AG09309 (cell line): ENCODE measurements around the gene NINJ1.
A peak's percentile ranks its signal among the peaks of the same experiment; 100 is the strongest.

Source experiments
- DNase-seq: peaks from one replicate; pipeline ENCODE4 v3.0.0-alpha.2; 2010; ENCODE audit warnings: low read depth
- H3K4me3 ChIP-seq: 2 replicates; pipeline ENCODE4 v1.5.1; 2011; ENCODE audit warnings: mild to moderate bottlenecking, low read depth, low read length, moderate library complexity; ENCODE audit not compliant: control insufficient read depth
- TF ChIP-seq, protein P1 (sequence below): IDR thresholded peaks from 2 replicates; pipeline ENCODE4 v1.5.1; 2011; ENCODE audit warnings: mild to moderate bottlenecking, low read depth, low read length, inconsistent platforms; ENCODE audit not compliant: insufficient read depth, control insufficient read depth; ENCODE audit errors: missing control alignments

NINJ1 gene

DNA sequence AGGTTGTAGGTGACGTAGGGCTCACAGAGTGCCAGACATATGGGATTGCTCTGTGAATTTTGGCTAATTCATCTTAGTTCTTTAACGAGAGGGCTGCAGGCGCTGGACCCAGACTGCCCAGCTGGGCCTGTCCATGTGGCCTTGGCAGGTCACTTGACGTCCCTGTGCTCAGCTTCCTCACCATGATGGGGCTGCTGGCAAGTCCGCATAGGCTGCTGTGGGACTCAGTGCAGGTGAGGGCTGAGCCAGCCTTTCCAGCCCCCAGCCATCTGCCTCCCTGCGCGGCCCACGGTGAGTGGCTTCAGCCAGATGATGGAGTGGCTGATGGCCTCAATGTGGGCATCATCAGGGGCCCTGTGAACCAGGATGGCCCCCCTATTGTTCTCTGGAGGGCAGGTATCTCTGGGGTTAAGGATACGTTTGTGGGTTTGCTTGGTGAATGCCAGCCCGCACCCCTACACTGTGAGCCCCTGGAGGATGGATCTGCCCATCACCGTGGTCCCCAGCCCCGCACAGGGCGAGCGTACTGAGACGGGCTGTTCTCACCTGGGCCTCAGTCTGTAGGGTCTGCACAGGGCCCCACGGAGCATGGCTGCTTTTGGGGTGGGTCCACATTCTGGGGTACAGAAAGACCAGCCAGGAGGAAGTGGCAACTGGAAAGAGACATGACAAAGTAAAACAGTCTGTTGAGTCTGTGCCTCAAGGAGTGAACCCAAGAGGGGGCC lies 34.3 kb downstream of the NINJ1 start:
- H3K4me3 ChIP-seq, result no peak overlapping the region
- no peak for DNase-seq
- TF ChIP-seq, protein P1, sequence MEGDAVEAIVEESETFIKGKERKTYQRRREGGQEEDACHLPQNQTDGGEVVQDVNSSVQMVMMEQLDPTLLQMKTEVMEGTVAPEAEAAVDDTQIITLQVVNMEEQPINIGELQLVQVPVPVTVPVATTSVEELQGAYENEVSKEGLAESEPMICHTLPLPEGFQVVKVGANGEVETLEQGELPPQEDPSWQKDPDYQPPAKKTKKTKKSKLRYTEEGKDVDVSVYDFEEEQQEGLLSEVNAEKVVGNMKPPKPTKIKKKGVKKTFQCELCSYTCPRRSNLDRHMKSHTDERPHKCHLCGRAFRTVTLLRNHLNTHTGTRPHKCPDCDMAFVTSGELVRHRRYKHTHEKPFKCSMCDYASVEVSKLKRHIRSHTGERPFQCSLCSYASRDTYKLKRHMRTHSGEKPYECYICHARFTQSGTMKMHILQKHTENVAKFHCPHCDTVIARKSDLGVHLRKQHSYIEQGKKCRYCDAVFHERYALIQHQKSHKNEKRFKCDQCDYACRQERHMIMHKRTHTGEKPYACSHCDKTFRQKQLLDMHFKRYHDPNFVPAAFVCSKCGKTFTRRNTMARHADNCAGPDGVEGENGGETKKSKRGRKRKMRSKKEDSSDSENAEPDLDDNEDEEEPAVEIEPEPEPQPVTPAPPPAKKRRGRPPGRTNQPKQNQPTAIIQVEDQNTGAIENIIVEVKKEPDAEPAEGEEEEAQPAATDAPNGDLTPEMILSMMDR, result no peak

DNA sequence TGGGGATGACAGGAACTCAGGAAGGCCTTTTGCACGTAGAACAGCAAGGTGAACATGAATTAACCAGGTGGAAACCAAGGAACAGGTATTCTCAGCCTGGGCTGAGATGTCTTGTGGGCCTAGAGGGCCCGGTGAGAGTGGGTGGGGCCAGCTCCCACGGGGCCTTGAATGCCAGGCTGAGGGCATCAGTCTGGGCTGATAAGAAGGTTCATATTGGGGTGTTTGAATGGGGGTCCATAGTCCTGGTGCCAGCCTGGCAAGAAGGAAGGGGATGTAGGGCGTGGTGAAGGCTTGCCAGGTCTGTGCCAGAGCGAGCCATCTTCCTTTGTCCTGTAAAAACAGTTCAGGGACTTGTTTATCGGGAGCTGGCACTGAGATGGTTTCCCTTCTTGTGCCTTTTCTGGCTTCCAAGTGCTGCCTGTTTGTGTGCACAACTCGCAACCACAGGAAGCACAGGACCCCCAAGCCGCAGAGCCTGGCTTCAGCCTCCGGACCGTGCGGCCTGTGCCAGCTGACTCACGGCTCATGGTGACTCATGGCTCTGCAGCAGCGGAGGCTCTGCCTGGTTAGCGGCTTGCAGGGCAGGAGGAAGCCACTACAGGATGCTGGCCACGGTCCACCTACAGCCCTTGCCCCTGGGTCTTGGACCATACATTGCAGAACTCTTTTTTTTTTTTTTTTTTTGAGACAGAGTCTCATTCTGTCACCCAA lies 35.7 kb downstream of the NINJ1 start:
- TF ChIP-seq, protein P1, result no peak
- 0 out of 2 replicates have a peak overlapping the region, but pooled peaks have one; percentile 0 for H3K4me3 ChIP-seq
- peak; percentile 93 for DNase-seq

DNA sequence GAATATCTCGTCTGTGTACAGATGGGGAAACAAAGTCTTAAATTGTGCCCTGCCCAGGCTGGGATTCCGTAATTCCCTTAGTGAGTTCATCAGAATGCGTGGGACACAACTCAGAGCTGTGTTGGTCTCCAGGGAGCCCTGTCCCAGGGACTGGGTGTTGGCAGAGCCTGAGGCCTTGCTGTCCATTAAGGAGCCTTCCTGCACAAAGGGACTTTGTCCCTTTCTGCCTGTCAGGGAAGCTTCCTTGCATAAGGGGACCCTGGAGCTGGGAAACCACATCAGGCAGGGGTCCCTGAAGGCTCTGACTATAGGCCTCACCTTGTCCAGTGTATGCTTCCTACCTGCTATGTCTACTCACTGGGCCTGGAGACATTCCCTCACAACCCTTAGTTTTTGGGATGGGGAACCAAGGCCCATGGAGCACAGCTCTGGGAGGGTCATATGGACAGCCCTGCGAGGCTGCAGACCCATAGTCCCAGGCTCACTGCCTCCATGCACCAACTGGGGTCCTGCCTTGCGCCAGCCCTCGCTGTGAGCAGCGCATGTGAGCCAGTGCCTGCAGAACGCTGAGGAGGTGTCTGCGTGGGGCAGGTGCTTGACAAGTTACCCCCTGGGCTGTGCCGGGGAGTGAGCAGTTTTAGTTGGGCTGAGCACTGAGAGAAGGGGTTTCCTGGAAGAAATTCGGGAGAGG lies 36.4 kb downstream of the NINJ1 start:
- H3K4me3 ChIP-seq, result peak overlapping the region; percentile 79
- no peak for DNase-seq
- TF ChIP-seq, protein P1, result no peak

DNA sequence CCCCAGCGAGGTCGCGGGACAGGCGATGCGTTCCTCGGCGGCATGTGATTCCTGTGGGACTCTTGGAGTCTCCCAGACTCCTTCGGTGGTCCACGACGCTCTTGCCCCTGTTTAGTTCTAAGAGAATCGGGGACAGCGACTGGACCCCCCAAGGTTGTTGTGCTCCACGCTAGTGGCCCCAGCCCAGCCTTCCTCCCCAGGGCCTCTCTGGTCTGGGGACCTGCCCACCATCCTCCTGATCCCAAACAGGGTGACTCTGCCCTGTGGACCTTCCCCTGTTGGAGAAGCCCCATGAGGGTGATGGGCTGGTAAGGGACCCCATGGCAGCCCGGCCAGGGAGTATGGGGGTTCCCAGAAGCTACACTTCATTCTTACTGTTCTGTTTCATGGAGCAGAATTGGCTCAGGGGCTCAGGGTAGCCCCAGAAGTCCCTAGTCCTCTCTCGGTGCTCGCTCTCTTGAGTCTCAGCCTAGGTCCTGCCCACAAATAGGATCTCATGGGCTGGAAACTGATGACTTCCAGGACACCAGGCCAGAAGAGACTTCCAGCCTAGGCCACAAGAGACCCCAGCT lies 37.2 kb downstream of the NINJ1 start:
- TF ChIP-seq, protein P1, result no peak
- peak overlapping the region; percentile 79 for H3K4me3 ChIP-seq
- DNase-seq, result no peak

DNA sequence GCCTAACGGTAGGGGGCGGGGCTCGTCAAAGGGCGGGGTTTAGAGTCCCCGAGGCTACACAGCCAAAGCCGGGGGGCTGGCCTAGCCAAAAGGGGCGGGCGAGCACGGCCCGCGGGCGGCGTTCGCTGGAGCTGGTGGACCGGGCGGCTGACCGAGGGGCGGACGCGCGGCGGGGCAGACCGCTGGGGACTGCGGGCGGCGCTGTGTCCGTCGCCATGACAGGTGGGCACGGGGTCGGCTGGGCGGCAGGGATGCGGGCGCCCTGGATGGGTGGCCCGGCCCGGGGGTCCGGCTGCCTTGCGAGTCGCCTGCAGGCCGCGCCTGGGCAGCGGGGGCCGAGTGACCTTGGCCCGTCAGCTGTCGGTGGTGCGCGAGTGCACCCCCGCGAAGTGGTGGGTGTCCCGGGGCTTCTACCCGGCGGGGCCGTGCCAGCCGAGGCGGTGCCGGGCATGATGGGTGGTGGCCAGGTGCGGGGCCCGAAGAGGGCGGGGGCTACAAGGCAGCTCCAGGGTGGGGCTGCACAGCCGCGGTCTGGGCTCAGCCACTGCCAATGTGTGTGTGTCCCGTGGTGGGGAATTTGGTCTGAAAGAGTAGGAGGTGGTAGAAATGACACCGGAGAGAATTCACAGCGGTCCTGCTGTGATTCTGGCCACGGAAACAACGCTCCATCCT lies 37.8 kb downstream of the NINJ1 start, which contains the start of gene CARD19:
Gene CARD19 (plus strand): TSS at position 87 of the 672 bp plus-strand sequence. CDS start 129 bp downstream, at position 216.
- no peak for DNase-seq
- peak within 1 kb of the TSS; percentile 79 for H3K4me3 ChIP-seq
- TF ChIP-seq, protein P1, result no peak
